PC-3 (cell line): Measurements from ENCODE around the gene TSPO.

ENCODE experiments used
- EZH2phosphoT487 ChIP-seq: fragments of 300-600 bp; sonication (generic); IDR thresholded peaks from 2 replicates; pipeline ENCODE4 v1.6.1; 2018; ENCODE audit warnings: mild to moderate bottlenecking, antibody characterized with exemption, low read length, borderline replicate concordance
- TF ChIP-seq, protein P1 (sequence below): fragments of 300-600 bp; sonication (generic); conservative IDR thresholded peaks from 2 replicates; pipeline ENCODE4 v1.5.1; 2017; ENCODE audit warnings: antibody characterized with exemption, low read depth, mild to moderate bottlenecking, low read length

DNA sequence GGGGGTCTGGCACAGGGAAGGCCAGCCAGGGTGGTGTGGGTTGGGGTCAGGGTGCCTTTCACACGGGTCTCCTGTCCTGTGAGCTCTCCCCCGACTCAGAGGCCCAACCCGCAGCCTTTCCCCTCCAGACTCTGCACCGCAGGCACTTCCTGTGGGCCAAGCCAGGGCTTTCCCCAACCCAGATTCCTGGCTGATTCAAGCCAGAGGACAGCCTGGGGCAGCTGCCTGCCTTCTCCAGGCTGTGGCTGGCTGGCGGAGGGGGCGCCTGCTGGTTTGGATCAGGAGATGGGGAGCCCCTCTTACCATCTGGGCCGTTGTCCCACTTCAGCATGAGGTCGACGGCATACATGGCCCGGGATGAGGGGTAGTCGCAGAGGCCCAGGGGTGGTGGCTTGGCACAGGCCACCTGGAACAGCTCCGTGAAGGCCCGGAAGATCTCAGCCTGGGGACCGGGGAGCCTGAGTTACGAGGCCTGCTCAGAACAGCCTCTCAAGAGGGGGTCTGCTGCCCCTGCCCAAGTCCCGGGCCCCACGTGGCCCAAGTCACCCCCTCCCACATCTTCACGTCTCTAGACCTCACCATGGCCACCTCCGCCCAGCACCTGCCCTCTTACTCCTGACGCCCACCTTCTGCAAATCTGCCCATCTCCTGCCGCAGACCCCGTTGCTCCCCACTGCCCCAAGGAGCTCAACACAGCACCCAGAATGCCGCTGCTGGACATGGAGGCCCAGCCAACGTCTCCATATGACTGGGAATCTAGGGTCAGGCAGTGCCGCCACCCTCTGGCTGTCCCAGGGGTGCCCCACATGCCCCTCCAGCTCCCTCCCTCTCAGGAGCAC lies 17.3 kb downstream of the TSPO start:
- TF ChIP-seq, protein P1, sequence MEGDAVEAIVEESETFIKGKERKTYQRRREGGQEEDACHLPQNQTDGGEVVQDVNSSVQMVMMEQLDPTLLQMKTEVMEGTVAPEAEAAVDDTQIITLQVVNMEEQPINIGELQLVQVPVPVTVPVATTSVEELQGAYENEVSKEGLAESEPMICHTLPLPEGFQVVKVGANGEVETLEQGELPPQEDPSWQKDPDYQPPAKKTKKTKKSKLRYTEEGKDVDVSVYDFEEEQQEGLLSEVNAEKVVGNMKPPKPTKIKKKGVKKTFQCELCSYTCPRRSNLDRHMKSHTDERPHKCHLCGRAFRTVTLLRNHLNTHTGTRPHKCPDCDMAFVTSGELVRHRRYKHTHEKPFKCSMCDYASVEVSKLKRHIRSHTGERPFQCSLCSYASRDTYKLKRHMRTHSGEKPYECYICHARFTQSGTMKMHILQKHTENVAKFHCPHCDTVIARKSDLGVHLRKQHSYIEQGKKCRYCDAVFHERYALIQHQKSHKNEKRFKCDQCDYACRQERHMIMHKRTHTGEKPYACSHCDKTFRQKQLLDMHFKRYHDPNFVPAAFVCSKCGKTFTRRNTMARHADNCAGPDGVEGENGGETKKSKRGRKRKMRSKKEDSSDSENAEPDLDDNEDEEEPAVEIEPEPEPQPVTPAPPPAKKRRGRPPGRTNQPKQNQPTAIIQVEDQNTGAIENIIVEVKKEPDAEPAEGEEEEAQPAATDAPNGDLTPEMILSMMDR = no peak
- no peak for TF ChIP-seq EZH2phosphoT487
